Peyer's patch (tissue), 4 donors: ENCODE measurements around the gene FNDC3B. TPM values are rescaled to one million over a fixed set of nuclear protein-coding genes. Genes with fewer than 3 reads are reported as not detected.

Experiments used
- DNase-seq, 3 donors: peaks; one replicate each; pipeline ENCODE4 v3.0.0-alpha.2; 2017 to 2019
- H3K27ac ChIP-seq, 4 donors: fragments of 200-600 bp; sonication (generic); one replicate each; pipeline ENCODE4 v1.5.1; 2016 to 2019
- H3K27me3 ChIP-seq, 2 donors: fragments of 200-600 bp; sonication (generic); one replicate each; pipeline ENCODE4 v1.5.1; 2019
- H3K36me3 ChIP-seq, 3 donors: fragments of 200-600 bp; sonication (generic); one replicate each; pipeline ENCODE4 v1.5.1; 2016 to 2019
- H3K4me1 ChIP-seq, 4 donors: fragments of 200-600 bp; sonication (generic); one replicate each; pipeline ENCODE4 v1.5.1; 2016 to 2019
- H3K4me3 ChIP-seq, 4 donors: fragments of 200-600 bp; sonication (generic); 1 replicate in 3 of 4; 2 replicates in 1 of 4; pipeline ENCODE4 v1.5.1; 2016 to 2019; ENCODE audit warnings: mild to moderate bottlenecking in 1 of 4
- H3K9me3 ChIP-seq, 4 donors: fragments of 200-600 bp; sonication (generic); one replicate each; pipeline ENCODE4 v1.5.1; 2016 to 2019; ENCODE audit warnings: mild to moderate bottlenecking in 1 of 4
- POLR2A ChIP-seq, 2 donors: fragments of 450-650 bp; IDR thresholded peaks; one replicate each; pipeline ENCODE4 v1.5.1; 2017; ENCODE audit warnings: antibody characterized with exemption in 2 of 2, mild to moderate bottlenecking in 2 of 2, moderate library complexity in 2 of 2
- total RNA-seq, 4 donors: library from RNA; depleted of rRNA; stranded (reverse); fragments of >200 nt; gene quantifications; one replicate each; pipeline ENCODE4 v1.1.0, GENCODE V29; 2016
- TF ChIP-seq, protein P1 (sequence below), 6 experiments: fragments of 450-650 bp in 4 of 6; fragments of 200-600 bp in 2 of 6; sonication (generic) in 1 of 6; IDR thresholded peaks; one replicate each; pipeline ENCODE4 v1.5.1; 2017 to 2019; ENCODE audit warnings: antibody characterized with exemption in 6 of 6, mild to moderate bottlenecking in 3 of 6, moderate library complexity in 1 of 6

Gene FNDC3B
- total RNA-seq, 4 donors from 2014 or later: 28.7 to 74.3 (median 54.6) TPM

DNA sequence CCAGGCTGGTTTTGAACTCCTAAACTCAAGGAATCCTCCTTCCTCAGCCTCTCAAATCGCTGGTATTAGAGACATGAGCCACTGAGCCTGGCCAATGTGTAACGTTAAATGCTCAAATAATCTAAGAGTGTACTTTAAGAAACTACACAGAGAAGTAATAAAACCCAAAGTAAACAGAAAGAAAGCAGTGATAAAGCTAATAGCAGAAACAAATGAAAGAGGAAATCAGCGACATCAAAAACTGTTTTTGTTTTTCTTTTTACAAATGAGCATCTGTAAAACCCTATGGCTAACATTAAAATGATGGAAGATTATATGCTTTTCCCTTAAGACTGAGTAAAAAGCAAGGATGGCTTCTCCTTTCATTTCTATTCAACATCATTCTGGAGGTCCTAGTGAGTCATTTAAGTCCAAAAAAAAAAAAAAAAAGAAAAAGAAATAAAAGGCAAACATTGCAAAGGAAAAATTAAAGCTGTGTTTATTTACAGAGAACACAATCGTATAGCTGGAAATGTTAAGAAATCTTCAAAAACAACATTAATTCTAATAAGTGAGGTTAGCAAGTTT, 36.8 kb upstream of the FNDC3B start:
- no peaks in the 10 kb centered on the region for H3K9me3 ChIP-seq
- no peaks in the 10 kb centered on the region for H3K36me3 ChIP-seq
- H3K4me1 ChIP-seq: no peaks in the 10 kb centered on the region
- DNase-seq: no peak
- no peak for TF ChIP-seq POLR2A (IDR thresholded peaks at IDR 0.05)
- TF ChIP-seq, protein P1, sequence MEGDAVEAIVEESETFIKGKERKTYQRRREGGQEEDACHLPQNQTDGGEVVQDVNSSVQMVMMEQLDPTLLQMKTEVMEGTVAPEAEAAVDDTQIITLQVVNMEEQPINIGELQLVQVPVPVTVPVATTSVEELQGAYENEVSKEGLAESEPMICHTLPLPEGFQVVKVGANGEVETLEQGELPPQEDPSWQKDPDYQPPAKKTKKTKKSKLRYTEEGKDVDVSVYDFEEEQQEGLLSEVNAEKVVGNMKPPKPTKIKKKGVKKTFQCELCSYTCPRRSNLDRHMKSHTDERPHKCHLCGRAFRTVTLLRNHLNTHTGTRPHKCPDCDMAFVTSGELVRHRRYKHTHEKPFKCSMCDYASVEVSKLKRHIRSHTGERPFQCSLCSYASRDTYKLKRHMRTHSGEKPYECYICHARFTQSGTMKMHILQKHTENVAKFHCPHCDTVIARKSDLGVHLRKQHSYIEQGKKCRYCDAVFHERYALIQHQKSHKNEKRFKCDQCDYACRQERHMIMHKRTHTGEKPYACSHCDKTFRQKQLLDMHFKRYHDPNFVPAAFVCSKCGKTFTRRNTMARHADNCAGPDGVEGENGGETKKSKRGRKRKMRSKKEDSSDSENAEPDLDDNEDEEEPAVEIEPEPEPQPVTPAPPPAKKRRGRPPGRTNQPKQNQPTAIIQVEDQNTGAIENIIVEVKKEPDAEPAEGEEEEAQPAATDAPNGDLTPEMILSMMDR (IDR thresholded peaks at IDR 0.05): no peak
- H3K4me3 ChIP-seq: no peak overlapping the region
- H3K27ac ChIP-seq: no peak overlapping the region
- no peaks in the 10 kb centered on the region for H3K27me3 ChIP-seq

DNA sequence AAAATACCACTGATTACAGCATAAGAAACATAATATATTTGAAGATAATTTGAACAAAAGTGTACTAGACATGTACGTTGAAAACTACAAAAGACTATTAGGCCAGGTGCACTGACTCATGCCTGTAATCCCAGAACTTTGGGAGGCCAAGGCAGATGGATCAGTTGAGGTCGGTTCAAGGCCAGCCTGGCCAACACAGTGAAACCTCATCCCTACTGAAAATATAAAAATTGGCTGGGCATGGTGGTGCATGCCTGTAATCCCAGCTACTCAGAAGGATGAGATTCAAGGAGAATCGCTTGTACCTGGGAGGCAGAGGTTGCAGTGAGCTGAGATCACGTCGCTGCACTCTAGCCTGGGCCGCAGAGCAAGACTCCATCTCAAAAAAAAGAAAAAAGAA, 36.2 kb upstream of the FNDC3B start:
- DNase-seq: no peak
- Histone ChIP-seq H3K4me3 (no peak overlapping the region), H3K9me3 (no peaks in the 10 kb centered on the region), H3K36me3 (no peaks in the 10 kb centered on the region), H3K27me3 (no peaks in the 10 kb centered on the region), H3K4me1 (no peaks in the 10 kb centered on the region), H3K27ac (no peak overlapping the region)
- no peak for TF ChIP-seq POLR2A (IDR thresholded peaks at IDR 0.05)
- TF ChIP-seq, protein P1 (IDR thresholded peaks at IDR 0.05): no peak

DNA sequence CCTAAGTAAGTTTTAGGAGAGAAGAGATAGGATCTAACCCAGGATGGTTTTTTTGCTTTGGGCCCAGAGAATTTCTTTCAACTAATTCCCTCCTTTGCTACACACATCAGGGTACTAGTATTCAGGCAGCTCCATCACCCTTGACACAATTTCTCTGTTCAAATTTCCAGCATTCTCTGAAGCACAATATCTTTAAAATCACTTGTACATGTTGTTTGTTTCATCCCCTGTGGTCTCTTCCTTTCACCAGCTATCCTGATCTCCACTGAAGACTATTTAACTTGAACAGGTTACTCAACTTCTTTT, 32.4 kb upstream of the FNDC3B start:
- Histone ChIP-seq H3K4me1 (no peaks in the 10 kb centered on the region), H3K27ac (no peak overlapping the region), H3K9me3 (no peaks in the 10 kb centered on the region), H3K36me3 (no peaks in the 10 kb centered on the region), H3K4me3 (no peak overlapping the region), H3K27me3 (no peaks in the 10 kb centered on the region)
- DNase-seq: no peak
- no peak for TF ChIP-seq POLR2A (IDR thresholded peaks at IDR 0.05)
- TF ChIP-seq, protein P1 (IDR thresholded peaks at IDR 0.05): no peak

DNA sequence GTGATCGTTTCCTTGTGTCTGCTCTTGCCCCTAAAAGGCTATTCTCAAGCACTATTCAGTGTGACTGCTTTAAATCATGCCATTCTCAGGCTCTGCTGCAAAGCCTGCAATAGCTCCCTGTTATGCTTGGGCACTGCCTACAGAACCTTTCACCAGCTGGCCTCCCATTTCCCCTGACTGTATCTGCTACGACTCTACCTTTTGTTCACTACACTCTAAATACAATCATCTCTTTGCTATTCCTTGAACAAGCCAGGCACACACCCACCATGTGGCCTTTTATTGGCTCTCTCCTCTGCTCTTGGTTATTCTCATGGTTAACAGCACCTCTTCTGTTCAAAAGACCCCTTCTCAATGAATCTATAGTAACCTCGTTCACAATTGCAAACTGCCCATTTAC, 29.6 kb upstream of the FNDC3B start:
- DNase-seq: no peak
- H3K27me3 ChIP-seq: no peaks in the 10 kb centered on the region
- no peaks in the 10 kb centered on the region for H3K9me3 ChIP-seq
- no peak overlapping the region for H3K4me3 ChIP-seq
- TF ChIP-seq, protein P1 (IDR thresholded peaks at IDR 0.05): no peak
- TF ChIP-seq POLR2A (IDR thresholded peaks at IDR 0.05): no peak
- H3K27ac ChIP-seq: no peak overlapping the region
- H3K4me1 ChIP-seq: no peaks in the 10 kb centered on the region
- H3K36me3 ChIP-seq: no peaks in the 10 kb centered on the region

DNA sequence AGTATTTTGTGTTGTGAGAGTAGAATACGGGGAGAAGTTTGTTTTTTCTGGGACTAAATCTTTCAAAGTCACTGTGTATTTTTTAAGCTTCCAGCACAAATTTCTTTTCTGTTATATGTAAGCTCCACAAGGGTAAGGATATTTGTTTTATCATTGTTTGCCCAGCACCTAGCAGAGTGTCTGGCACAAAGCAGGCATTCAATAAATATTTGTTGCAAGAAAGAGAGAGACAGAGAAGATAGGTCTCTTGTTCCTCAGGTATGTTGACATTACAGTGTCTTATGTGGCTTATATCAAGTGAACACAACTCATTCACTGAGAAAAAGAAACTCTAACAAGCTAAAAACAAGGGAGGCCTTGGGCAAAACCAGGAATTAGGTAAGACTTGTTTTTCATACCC, 26.6 kb upstream of the FNDC3B start:
- Histone ChIP-seq H3K4me1 (no peaks in the 10 kb centered on the region), H3K36me3 (no peaks in the 10 kb centered on the region), H3K9me3 (no peaks in the 10 kb centered on the region), H3K4me3 (no peak overlapping the region), H3K27me3 (no peaks in the 10 kb centered on the region), H3K27ac (no peak overlapping the region)
- TF ChIP-seq POLR2A (IDR thresholded peaks at IDR 0.05): no peak
- TF ChIP-seq, protein P1 (IDR thresholded peaks at IDR 0.05): no peak
- DNase-seq: no peak

DNA sequence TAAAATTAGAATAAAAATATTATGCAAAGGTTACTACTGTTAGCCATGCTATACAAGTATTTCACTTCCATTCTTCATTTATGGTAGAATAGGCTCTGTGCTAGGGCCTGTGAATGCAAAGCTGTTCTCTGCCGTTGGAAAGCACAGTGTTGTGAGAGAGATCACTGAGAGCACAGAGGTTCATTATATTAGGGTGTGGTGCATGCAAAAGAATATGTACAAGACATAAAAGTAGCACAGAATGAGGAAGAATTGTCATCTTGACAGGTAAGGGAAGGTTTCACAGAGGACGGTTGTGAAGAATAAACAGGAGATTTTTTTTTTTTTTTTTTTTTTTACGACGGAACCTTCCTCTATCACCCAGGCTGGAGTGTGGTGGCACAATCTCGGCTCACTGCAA, 25.2 kb upstream of the FNDC3B start:
- Histone ChIP-seq H3K4me3 (no peak overlapping the region), H3K27ac (no peak overlapping the region), H3K4me1 (no peaks in the 10 kb centered on the region), H3K9me3 (no peaks in the 10 kb centered on the region), H3K27me3 (no peaks in the 10 kb centered on the region), H3K36me3 (no peaks in the 10 kb centered on the region)
- no peak for TF ChIP-seq POLR2A (IDR thresholded peaks at IDR 0.05)
- TF ChIP-seq, protein P1 (IDR thresholded peaks at IDR 0.05): no peak
- DNase-seq: no peak
